ENCODE results near the gene ADAP1.

ADAP1 gene

GRCh38 chr7:859359-860030 lies 95.0 kb downstream of the ADAP1 start:
- Histone ChIP-seq H3K27ac (no peak overlapping the region), H3K4me3 (no peak overlapping the region)
- TF ChIP-seq CTCF (IDR thresholded peaks at IDR 0.05), result no peak
- no peak for DNase-seq (ENCODE audit: low spot score)

- no peak overlapping the region for H3K27ac ChIP-seq
- H3K4me3 ChIP-seq, result no peak overlapping the region
- TF ChIP-seq CTCF (IDR thresholded peaks at IDR 0.05), result no peak
- no peak for DNase-seq (ENCODE audit: low spot score)
Observed at GRCh38 chr7:857661-858060, 96.8 kb downstream of the ADAP1 start.

- TF ChIP-seq CTCF (IDR thresholded peaks at IDR 0.05), result no peak
- Histone ChIP-seq H3K27ac (no peak overlapping the region), H3K4me3 (no peak overlapping the region)
- no peak for DNase-seq (ENCODE audit: low spot score)
Observed at GRCh38 chr7:856444-857095, 97.9 kb downstream of the ADAP1 start.

- no peak for TF ChIP-seq CTCF (IDR thresholded peaks at IDR 0.05)
- DNase-seq (ENCODE audit: low spot score), result no peak
- Histone ChIP-seq H3K27ac (peak overlapping the region in 1 of 2 donors; percentile 2), H3K4me3 (no peak overlapping the region)
Observed at GRCh38 chr7:855686-856369, 98.7 kb downstream of the ADAP1 start.

- Histone ChIP-seq H3K4me3 (no peak overlapping the region), H3K27ac (peak overlapping the region in 1 of 2 donors; percentile 6)
- no peak for TF ChIP-seq CTCF (IDR thresholded peaks at IDR 0.05)
- no peak for DNase-seq (ENCODE audit: low spot score)
Observed at GRCh38 chr7:854118-854775, 100.2 kb downstream of the ADAP1 start.

GRCh38 chr7:853366-854117 lies 100.9 kb downstream of the ADAP1 start:
- no peak for TF ChIP-seq CTCF (IDR thresholded peaks at IDR 0.05)
- DNase-seq (ENCODE audit: low spot score), result no peak
- Histone ChIP-seq H3K4me3 (no peak overlapping the region), H3K27ac (no peak overlapping the region)

All from coronary artery (tissue), 2 donors.